K562 treated with DMSO at 1 percent for 24 hours (cell line): ENCODE measurements around the gene CRHR2. TPM values are rescaled to one million over a fixed set of nuclear protein-coding genes. Genes with fewer than 3 reads are reported as not detected.

ENCODE experiments used
- total RNA-seq: library from RNA; unstranded; fragments of 300-600 nt; gene quantifications from 2 replicates; pipeline ENCODE4 v1.2.3, GENCODE V29; 2022; ENCODE audit warnings: low read depth; ENCODE audit not compliant: insufficient read depth

CRHR2 gene
- total RNA-seq = not detected in 2 replicates

GRCh38 chr7:30682212-30683083 lies at the start of gene CRHR2:
TSS of gene CRHR2 (minus strand) at chr7:30682456. CDS start at chr7:30682280, 176 bp downstream.

Other genes with a start within 250 kb of the CRHR2 start
- 7.1 and 10.0 TPM in 2 replicates for gene NOD1, start 203.7 kb downstream of the CRHR2 start, total RNA-seq
- 43.0 and 55.6 TPM in 2 replicates for gene GGCT, start 177.6 kb downstream of the CRHR2 start, total RNA-seq
- gene GARS1, start 87.6 kb downstream of the CRHR2 start, total RNA-seq = 227 and 269 TPM in 2 replicates
- gene INMT, start 69.7 kb upstream of the CRHR2 start, total RNA-seq = not detected in 2 replicates
- 7.9 and 8.4 TPM in 2 replicates for gene MINDY4, start 89.0 kb upstream of the CRHR2 start, total RNA-seq
- gene AQP1, start 229.4 kb upstream of the CRHR2 start, total RNA-seq = 0.94 and 1.7 TPM in 2 replicates